ENCODE measurements around the gene ZNF474. TPM values are rescaled to one million over a fixed set of nuclear protein-coding genes. Genes with fewer than 3 reads are reported as not detected.
A peak's percentile ranks its signal among the peaks of the same experiment; 100 is the strongest.

The ZNF474 gene
- total and polyA plus RNA-seq, 8 donors = 0.53 to 4.0 (median 2.2) TPM; not detected in 1

DNA sequence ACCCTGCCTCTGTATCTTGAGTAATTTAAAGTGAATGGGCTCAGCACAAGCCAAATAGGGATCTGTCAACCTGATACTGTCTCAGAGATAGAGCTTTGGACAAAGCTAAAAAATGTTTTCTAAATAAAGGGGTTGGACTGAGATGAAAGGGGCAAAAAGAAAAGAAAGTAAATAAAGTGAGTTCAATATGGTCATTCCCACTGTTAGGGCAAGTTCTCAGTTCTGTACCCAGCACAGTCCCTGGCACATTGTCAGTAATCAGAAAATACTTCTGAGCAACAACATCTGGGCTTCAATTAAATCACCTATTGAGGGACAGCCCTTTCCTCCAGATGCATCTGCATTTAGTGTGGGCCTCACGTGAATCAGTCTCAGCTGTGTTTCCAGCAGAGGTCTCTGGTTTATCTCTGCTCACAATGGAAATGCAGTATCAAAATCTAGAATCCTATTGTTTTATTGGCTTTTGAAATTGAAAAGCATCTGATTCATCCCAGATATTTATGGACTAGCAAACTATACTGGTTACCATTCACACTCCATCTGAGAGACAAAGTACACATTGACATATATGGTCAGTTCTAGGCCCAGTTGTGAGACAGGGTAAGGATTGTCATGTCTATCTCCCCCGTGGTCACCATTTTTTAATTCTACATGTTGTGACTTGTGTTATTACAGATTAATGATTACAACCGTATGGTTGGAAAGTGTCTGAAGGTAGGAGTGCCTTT, 35.6 kb downstream of the ZNF474 start:
- H3K27me3 ChIP-seq = no peaks in the 10 kb centered on the region
- H3K9me3 ChIP-seq = no peaks in the 10 kb centered on the region
- H3K36me3 ChIP-seq = no peaks in the 10 kb centered on the region
- no peak overlapping the region for H3K4me3 ChIP-seq
- DNase-seq (no peak), ATAC-seq (no peak)
- TF ChIP-seq, protein P1, sequence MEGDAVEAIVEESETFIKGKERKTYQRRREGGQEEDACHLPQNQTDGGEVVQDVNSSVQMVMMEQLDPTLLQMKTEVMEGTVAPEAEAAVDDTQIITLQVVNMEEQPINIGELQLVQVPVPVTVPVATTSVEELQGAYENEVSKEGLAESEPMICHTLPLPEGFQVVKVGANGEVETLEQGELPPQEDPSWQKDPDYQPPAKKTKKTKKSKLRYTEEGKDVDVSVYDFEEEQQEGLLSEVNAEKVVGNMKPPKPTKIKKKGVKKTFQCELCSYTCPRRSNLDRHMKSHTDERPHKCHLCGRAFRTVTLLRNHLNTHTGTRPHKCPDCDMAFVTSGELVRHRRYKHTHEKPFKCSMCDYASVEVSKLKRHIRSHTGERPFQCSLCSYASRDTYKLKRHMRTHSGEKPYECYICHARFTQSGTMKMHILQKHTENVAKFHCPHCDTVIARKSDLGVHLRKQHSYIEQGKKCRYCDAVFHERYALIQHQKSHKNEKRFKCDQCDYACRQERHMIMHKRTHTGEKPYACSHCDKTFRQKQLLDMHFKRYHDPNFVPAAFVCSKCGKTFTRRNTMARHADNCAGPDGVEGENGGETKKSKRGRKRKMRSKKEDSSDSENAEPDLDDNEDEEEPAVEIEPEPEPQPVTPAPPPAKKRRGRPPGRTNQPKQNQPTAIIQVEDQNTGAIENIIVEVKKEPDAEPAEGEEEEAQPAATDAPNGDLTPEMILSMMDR (IDR thresholded peaks at IDR 0.05) = no peak
- peaks cover 0 to 8% of the 10 kb centered on the region in 2 donors for H3K4me1 ChIP-seq
- intact Hi-C loops (cut with DNase I) = no loop called here
- no peak overlapping the region for H3K27ac ChIP-seq

DNA sequence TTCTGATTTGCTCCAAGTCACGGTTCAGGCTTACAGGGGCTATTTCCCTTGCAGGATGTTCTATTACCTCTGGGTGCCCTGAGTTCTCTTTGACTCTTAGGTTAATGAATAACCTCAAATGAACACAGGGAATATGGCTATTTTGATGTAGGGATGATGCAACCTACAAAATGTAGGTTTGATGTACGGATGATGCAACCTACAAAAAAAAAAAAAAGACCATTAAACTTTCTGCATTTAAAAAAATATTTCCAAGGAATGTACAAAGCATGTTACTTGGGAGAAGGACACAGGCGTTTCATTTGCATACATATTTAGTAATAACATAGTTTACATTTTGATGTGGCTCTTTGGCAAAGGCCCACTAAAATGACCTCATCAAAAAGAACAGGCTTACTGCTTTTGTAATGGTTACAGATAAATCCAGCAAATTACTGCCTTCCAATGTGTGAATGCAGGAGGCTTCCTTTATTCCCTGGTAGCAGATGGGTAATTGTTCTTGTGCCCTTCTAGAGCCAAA, 36.3 kb downstream of the ZNF474 start:
- Histone ChIP-seq H3K4me1 (peaks cover 0 to 8% of the 10 kb centered on the region in 2 donors), H3K4me3 (no peak overlapping the region), H3K27me3 (no peaks in the 10 kb centered on the region), H3K36me3 (no peaks in the 10 kb centered on the region), H3K27ac (no peak overlapping the region), H3K9me3 (no peaks in the 10 kb centered on the region)
- peak in 1 of 4 donors; percentile 63 for DNase-seq
- intact Hi-C loops (cut with DNase I) = no loop called here
- ATAC-seq = no peak
- TF ChIP-seq, protein P1 (IDR thresholded peaks at IDR 0.05) = no peak

DNA sequence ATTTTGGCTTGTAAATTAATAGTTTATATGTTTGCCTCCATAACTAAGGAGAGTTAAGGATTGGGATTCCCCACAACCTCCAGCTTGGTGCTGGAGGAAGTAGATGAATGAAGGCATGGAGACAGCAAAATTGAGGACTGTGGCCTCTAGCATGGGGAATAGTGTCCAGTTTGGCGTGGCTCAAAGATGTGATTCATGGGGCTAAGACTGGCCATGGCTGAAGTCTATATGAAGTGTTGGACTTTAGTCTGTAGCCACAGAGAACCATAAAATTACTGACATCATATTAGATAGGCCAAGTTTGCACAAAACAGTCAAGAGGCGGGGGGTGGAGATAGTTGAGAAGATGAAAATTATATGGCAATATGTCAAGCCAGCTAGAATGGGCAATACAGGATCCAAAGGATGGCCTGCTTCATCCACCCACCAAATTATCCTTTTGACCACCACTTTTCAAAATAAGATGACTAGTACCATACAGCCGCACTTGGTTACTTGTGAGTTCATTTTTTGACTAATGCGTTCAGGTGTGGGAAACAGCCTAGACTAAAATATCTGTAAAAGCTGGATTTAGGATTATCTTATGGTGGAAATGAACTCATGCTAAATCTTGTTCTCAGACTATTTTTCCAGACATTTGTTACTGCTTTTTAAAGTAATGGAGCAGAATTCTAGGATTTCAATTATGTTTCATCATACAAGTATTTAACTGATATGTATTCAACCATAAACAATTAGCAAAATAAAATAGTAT, 40.2 kb downstream of the ZNF474 start:
- intact Hi-C loops (cut with DNase I) = no loop called here
- Histone ChIP-seq H3K9me3 (no peaks in the 10 kb centered on the region), H3K27ac (no peak overlapping the region), H3K4me1 (no peaks in the 10 kb centered on the region), H3K36me3 (no peaks in the 10 kb centered on the region), H3K27me3 (no peaks in the 10 kb centered on the region), H3K4me3 (no peak overlapping the region)
- DNase-seq (no peak), ATAC-seq (no peak)
- TF ChIP-seq, protein P1 (IDR thresholded peaks at IDR 0.05) = no peak

DNA sequence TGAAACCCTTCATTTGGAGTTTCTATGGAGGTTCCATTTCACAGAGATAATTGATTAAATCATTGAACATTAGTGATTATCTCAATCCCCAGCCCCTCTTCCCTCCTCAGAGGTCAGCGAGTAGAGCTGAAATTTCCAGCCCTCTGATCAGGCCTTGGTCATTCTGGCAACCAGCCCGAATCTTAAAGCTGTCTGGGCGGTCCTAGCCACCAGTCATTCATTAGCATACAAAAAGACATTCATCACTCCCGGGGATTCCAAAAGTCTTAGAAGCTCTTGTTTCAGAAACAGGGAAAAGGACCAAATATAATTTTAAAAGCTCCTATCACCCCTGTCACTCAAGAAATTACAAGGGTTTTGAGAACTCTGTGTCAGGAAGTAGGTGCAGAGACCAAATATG, 41.3 kb downstream of the ZNF474 start:
- no peak for DNase-seq
- TF ChIP-seq, protein P1 (IDR thresholded peaks at IDR 0.05) = no peak
- no peaks in the 10 kb centered on the region for H3K36me3 ChIP-seq
- no peaks in the 10 kb centered on the region for H3K9me3 ChIP-seq
- intact Hi-C loops (cut with DNase I) = no loop called here
- no peak overlapping the region for H3K27ac ChIP-seq
- no peaks in the 10 kb centered on the region for H3K4me1 ChIP-seq
- H3K4me3 ChIP-seq = no peak overlapping the region
- H3K27me3 ChIP-seq = no peaks in the 10 kb centered on the region
- no peak for ATAC-seq

DNA sequence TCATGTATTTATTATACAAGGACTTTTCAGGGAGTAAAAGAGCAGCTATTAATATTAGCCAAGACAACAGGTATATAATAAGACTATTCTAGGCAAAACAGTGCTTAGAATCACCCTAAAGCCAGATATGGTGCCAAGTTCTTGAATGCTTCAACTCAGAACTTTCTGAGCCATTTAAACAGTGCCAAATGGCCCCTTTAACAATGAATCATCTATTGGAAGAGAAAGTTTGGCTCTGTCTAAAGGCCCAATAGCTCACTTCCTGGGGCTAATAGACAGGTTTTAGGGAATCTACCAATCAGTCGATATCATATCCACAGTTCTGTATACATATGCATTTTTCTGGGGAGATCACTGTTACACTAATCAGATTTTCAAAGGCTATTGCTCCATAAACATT, 42.9 kb downstream of the ZNF474 start:
- DNase-seq (no peak), ATAC-seq (no peak)
- Histone ChIP-seq H3K36me3 (no peaks in the 10 kb centered on the region), H3K9me3 (no peaks in the 10 kb centered on the region), H3K4me1 (no peaks in the 10 kb centered on the region), H3K27ac (no peak overlapping the region), H3K4me3 (no peak overlapping the region), H3K27me3 (no peaks in the 10 kb centered on the region)
- TF ChIP-seq, protein P1 (IDR thresholded peaks at IDR 0.05) = no peak
- intact Hi-C loops (cut with DNase I) = no loop called here
